Thymus (tissue), 11 donors: Measurements from ENCODE around the gene PIK3C3. TPM values are rescaled to one million over a fixed set of nuclear protein-coding genes. Genes with fewer than 3 reads are reported as not detected.
A peak's percentile ranks its signal among the peaks of the same experiment; 100 is the strongest.

ENCODE experiments used
- DNase-seq, 9 donors: peaks; one replicate each; pipeline ENCODE4 v3.0.0-alpha.2; 2013; ENCODE audit warnings: low spot score in 9 of 9, low read depth in 6 of 9, missing footprints in 1 of 9
- H3K27ac ChIP-seq, 2 donors: one replicate each; pipeline ENCODE4 v1.5.1; 2013; ENCODE audit warnings: control low read depth in 1 of 2, low read depth in 1 of 2, low read length in 1 of 2, mild to moderate bottlenecking in 1 of 2, moderate library complexity in 1 of 2
- H3K27me3 ChIP-seq, 2 donors: one replicate each; pipeline ENCODE4 v1.5.1; 2013; ENCODE audit warnings: low read length in 1 of 2; ENCODE audit not compliant: control insufficient read depth in 2 of 2, insufficient read depth in 1 of 2
- H3K36me3 ChIP-seq, 2 donors: one replicate each; pipeline ENCODE4 v1.5.1; 2013; ENCODE audit warnings: low read length in 1 of 2, mild to moderate bottlenecking in 1 of 2, moderate library complexity in 1 of 2; ENCODE audit not compliant: control insufficient read depth in 2 of 2, insufficient read depth in 2 of 2
- H3K4me1 ChIP-seq, 2 donors: one replicate each; pipeline ENCODE4 v1.5.1; 2013; ENCODE audit warnings: low read length in 2 of 2; ENCODE audit not compliant: control insufficient read depth in 2 of 2, insufficient read depth in 2 of 2
- H3K4me3 ChIP-seq, 2 donors: one replicate each; pipeline ENCODE4 v1.5.1; 2013; ENCODE audit warnings: low read length in 2 of 2, control low read depth in 1 of 2, mild to moderate bottlenecking in 1 of 2
- H3K9me3 ChIP-seq, 2 donors: one replicate each; pipeline ENCODE4 v1.5.1; 2013; ENCODE audit warnings: low read length in 1 of 2, mild to moderate bottlenecking in 1 of 2; ENCODE audit not compliant: control insufficient read depth in 2 of 2, insufficient read depth in 1 of 2
- WGBS: extraction: QIAGEN DNeasy Blood & Tissue Kit; methylation state at CpG from one replicate; pipeline ENCODE4 v1.1.7; 2013; 5-methylcytosine and 5-hydroxymethylcytosine counted together
- polyA plus RNA-seq: library from polyadenylated mRNA; stranded (reverse); fragments of 200-250 nt; gene quantifications from one replicate; pipeline ENCODE4 v1.2.3, GENCODE V29; 2013
- total RNA-seq: library from RNA; stranded (reverse); fragments of 120-200 nt; gene quantifications from one replicate; pipeline ENCODE4 v1.2.4, GENCODE V29; 2013
- donor health status: healthy.

PIK3C3 gene
- total and polyA plus RNA-seq, 2 donors, result 54.4 to 58.0 TPM

DNA sequence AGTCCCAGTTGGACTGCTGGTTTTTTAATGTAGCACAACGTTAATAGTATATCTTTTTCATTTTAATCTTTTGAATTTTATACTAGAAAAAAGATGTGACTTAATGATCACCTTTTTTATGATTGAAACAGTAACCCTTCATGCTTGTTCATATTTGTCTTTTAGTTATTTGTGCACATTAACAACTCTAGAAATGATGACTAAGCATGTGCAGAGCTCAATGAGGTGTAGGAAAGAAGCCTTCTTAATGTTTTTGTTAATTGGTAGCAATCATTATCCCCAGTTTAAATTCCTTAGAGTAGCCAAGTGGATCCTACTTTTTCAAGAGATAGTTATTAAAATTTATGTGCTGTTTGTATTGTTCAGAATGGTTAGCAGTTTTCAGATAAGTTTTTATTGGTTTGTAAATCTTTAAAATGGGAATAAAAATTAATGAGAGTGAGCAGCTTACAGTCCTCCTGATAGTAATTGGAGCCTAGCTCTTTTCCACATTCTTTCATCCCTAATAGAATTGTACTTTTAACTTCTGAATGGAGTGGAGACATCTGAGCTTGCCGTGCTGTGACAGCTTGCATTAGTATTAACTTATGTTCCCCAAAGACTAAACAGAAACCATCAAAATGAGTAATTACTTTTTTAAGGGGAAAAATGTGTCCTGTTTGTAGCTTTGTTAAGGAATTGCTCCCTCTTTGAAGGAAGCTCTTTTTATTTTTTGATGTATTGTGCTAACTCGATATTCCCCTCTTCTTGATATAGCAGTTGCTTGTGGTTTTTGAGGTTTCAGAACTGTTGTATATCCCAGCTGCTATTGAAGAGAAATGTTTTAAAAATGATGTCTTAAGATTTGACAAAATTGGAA lies 17.3 kb downstream of the PIK3C3 start:
- H3K9me3 ChIP-seq, result no peaks in the 10 kb centered on the region
- H3K27ac ChIP-seq, result peak overlapping the region in 1 of 2 donors; percentile 8
- H3K27me3 ChIP-seq, result no peaks in the 10 kb centered on the region
- WGBS, result 35% methylated on average over 3 of the region's 3 CpGs
- peaks cover 0 to under 1% of the 10 kb centered on the region in 2 donors for H3K4me1 ChIP-seq
- no peak overlapping the region for H3K4me3 ChIP-seq
- peaks cover 3 to 18% of the 10 kb centered on the region in 2 donors for H3K36me3 ChIP-seq
- peak in 2 of 9 donors; percentile 9 to 35 for DNase-seq

DNA sequence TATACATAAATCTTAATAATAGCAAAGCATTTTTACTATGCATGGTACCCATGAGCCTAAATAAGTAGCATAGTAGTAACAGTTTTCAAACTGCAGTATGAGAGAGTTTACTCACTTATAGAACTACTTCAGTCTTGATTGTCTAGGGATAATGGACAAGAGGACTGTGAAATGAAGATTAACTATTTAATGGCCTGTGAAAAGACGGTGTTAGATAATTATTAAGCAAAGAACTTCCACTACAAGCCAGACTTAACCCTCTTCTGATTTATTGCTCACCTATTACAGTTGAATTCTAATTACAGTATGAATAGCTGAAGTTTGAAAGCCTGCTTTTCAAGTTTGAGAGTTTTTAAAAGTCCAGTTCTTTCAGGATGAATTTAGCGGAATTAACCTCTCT lies 18.9 kb downstream of the PIK3C3 start:
- H3K4me1 ChIP-seq, result peaks cover 0 to 4% of the 10 kb centered on the region in 2 donors
- no peak for DNase-seq
- no peak overlapping the region for H3K27ac ChIP-seq
- 96% methylated on average over 2 of the region's 2 CpGs for WGBS
- H3K27me3 ChIP-seq, result no peaks in the 10 kb centered on the region
- H3K9me3 ChIP-seq, result no peaks in the 10 kb centered on the region
- H3K4me3 ChIP-seq, result no peak overlapping the region
- peaks cover 0 to 9% of the 10 kb centered on the region in 2 donors for H3K36me3 ChIP-seq

DNA sequence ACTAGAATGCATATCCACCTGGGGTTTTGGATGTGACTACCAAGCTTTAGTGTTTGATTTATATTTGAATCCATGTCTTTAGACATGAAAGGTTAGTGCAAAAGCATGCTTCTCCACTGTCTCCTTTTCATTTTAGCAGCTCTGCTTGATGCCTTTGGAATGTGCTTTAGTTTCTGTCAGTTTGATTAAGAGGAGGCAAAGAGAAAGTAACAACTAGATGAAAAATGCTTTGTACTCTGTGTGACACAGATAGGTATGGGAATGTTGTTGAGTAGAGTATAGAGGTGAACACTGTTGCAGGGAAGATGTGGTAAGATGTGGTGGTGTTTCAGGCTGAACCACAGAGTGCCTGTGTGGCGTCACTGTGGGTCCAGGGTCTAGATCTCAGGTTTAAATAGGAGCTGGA lies 19.8 kb downstream of the PIK3C3 start:
- peaks cover 0 to 8% of the 10 kb centered on the region in 2 donors for H3K36me3 ChIP-seq
- H3K9me3 ChIP-seq, result no peaks in the 10 kb centered on the region
- peak overlapping the region in 1 of 2 donors; percentile 47 for H3K27ac ChIP-seq
- peak in 1 of 9 donors; percentile 35 for DNase-seq
- no peaks in the 10 kb centered on the region for H3K27me3 ChIP-seq
- H3K4me1 ChIP-seq, result peaks cover 0 to 4% of the 10 kb centered on the region in 2 donors
- no peak overlapping the region for H3K4me3 ChIP-seq
- WGBS, result 12% methylated on average over 1 of the region's 1 CpG

DNA sequence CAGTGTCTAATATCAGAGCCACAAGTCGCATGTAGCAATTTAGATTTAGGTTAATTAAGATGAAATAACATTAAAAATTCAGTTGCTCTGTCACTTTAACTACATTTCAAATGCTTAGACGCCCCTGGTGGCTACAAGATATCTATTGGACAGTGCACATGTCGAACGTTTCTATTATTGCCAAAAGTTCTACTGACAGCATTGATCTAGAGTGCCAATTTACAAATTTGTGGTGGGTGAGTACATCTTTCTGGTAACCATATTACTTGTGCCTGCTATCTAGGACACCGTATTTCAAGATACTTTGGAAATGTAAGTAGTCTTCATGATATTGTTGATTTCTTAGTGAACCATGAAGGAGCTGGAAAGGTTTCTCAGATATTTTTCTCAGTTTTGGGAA lies 20.2 kb downstream of the PIK3C3 start:
- Histone ChIP-seq H3K4me3 (no peak overlapping the region), H3K27me3 (no peaks in the 10 kb centered on the region), H3K36me3 (peaks cover 0 to 4% of the 10 kb centered on the region in 2 donors), H3K4me1 (peaks cover 0 to 4% of the 10 kb centered on the region in 2 donors), H3K27ac (no peak overlapping the region), H3K9me3 (no peaks in the 10 kb centered on the region)
- 69% methylated on average over 5 of the region's 5 CpGs for WGBS
- DNase-seq, result no peak

DNA sequence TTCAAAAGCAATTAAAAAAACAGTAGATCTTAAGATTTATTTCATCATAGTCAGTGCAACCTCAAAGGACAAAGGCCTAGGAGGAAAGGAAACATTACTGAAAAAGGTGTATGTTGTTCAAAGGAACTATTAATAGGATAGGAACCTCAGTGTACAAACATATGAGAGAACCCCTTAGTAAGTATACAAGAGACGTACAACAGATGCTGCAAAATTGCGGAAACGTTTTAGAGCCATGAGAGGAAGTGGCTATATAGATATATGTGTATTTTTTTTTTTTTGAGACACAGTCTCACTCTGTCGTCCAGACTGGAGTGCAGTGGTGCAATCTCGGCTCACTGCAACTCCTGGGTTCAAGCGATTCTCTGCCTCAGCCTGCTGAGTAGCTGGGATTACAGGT lies 22.2 kb downstream of the PIK3C3 start:
- no peak overlapping the region for H3K27ac ChIP-seq
- no peaks in the 10 kb centered on the region for H3K9me3 ChIP-seq
- no peak overlapping the region for H3K4me3 ChIP-seq
- 63% methylated on average over 6 of the region's 6 CpGs for WGBS
- H3K4me1 ChIP-seq, result peaks cover 0 to 4% of the 10 kb centered on the region in 2 donors
- DNase-seq, result peak in 2 of 9 donors; percentile 24 to 41
- H3K36me3 ChIP-seq, result no peaks in the 10 kb centered on the region
- no peaks in the 10 kb centered on the region for H3K27me3 ChIP-seq

DNA sequence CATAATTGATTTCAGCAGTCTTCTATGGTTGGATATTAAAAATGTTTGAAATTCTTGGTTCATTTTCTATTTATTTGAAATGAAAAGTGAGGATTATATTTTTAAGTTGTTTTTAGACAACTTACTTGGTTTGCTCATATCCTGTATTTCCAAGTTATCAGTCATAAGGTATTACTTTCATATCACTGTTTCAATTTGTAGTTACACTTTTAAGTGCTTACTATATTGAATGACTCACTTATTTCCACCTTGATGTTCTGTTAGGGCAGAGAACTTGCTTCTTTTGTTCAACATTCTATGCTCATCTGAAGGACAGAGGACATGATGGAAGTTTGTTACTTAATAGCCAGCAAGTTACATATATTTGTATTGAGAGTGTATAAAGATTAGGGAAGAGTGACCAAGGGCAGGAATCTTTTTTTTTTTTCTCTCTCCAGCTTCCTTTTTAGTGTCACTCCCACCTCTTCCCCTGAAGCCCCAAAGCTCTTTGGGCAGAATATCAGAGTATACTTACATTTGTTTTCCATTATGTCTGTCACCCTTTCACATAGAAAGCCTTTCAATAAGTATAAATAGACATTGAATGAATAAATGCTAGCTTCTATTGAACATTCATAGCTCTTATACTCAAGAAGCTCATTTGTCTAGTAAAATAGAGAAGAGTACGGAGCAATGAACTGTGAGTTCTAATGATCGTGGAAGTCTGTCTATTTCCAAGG lies 28.1 kb downstream of the PIK3C3 start:
- H3K4me3 ChIP-seq, result no peak overlapping the region
- 98% methylated on average over 2 of the region's 2 CpGs for WGBS
- H3K27ac ChIP-seq, result no peak overlapping the region
- H3K9me3 ChIP-seq, result no peaks in the 10 kb centered on the region
- no peak for DNase-seq
- H3K27me3 ChIP-seq, result no peaks in the 10 kb centered on the region
- H3K4me1 ChIP-seq, result no peaks in the 10 kb centered on the region
- H3K36me3 ChIP-seq, result peaks cover 6% of the 10 kb centered on the region in 2 donors

DNA sequence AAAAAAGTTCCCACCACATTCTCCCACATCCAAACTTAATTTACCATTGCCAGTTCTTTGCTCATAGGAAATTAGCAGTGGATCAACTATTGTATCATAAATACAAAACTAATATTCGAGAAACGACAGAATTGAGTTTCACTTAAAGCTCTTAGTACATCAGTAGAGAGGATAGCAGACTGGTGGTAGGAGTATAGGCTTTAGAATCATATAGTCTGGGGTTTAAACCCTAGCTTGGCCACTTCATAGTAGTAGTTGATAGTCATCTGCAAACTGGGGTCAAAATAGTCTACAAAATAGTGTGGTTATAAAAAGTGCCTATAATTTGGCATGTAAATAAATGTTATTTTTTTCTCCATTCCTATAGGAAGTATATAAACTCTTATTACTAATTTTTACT lies 30.9 kb downstream of the PIK3C3 start:
- Histone ChIP-seq H3K9me3 (no peaks in the 10 kb centered on the region), H3K36me3 (peaks cover 6 to 10% of the 10 kb centered on the region in 2 donors), H3K27me3 (no peaks in the 10 kb centered on the region), H3K27ac (no peak overlapping the region), H3K4me3 (no peak overlapping the region), H3K4me1 (no peaks in the 10 kb centered on the region)
- DNase-seq, result no peak
- 98% methylated on average over 2 of the region's 2 CpGs for WGBS

DNA sequence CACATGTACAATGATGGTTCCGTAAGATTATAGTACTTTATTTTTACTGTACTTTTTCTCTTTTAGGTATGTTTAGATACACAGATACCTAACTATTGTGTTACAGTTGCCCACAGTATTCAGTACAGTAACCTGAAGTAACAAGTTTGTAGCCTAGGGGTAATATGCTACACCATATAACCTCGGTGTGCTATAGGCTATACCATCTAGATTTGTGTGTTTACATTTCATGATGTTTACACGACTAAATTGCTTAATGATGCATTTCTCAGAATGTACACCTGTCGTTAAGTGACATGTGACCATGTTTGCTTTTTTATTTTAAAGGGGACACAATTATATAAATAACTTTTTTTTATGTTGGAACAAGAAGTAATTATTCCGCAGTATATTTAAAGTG lies 34.5 kb downstream of the PIK3C3 start:
- Histone ChIP-seq H3K4me1 (no peaks in the 10 kb centered on the region), H3K27ac (no peak overlapping the region), H3K9me3 (no peaks in the 10 kb centered on the region), H3K27me3 (no peaks in the 10 kb centered on the region), H3K36me3 (peaks cover 9 to 14% of the 10 kb centered on the region in 2 donors), H3K4me3 (no peak overlapping the region)
- WGBS, result 99% methylated on average over 5 of the region's 5 CpGs
- no peak for DNase-seq

DNA sequence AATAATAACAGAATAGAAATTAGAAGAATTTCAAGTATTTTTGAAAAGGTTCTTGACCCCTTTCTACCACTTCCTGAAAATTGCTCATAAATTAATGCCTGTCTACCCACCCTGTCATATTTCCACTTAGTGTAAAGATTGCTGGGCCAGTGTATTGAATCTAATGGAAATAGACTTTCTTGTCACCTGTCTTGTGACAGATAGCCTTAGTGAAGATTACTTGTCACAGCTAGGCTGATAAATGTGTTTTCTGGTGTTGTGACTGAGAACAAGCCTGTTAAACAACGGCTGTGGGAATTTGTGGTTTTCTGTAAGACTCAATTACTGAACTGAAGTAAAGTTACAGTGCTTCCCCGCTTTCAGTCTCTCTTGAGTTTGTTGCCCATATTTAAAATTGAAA lies 37.0 kb downstream of the PIK3C3 start:
- no peaks in the 10 kb centered on the region for H3K27me3 ChIP-seq
- H3K27ac ChIP-seq, result no peak overlapping the region
- H3K9me3 ChIP-seq, result no peaks in the 10 kb centered on the region
- DNase-seq, result peak in 1 of 9 donors; percentile 18
- H3K4me3 ChIP-seq, result no peak overlapping the region
- H3K4me1 ChIP-seq, result no peaks in the 10 kb centered on the region
- WGBS, result 40% methylated on average over 2 of the region's 2 CpGs
- H3K36me3 ChIP-seq, result peaks cover 8 to 15% of the 10 kb centered on the region in 2 donors
